GM21515 (cell line): ENCODE data around the gene SATB1.

Experiments
- ATAC-seq: cut with Tn5 transposase; IDR thresholded peaks from one replicate; pipeline ENCODE4 v1.9.1; 2021; ENCODE audit not compliant: unreplicated experiment

The SATB1 gene

DNA sequence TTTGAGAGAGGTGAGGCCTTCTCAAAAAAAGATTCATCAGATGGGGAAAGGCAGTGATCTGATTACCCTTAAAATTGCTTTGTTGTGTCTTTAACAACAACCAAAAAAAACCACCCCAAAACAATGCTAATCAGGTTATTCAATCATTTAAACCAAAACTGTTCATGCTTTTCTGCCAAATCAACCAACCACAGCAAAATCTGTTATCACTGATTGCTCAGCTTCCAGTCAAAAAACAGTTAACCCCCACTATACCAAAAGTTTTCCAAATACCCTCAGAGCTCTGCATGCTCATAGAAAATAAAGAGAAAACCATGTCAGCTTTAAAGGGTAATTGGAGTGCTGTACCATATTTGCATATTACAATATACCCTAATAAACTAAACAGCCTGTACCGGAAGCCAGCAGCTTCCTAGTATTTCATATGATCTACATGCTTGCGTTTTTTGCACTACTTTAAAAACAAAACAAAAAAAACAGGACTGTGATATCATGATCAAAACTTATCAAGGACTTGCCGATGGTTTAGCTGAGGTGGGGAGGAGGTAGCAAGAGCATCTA lies 22.8 kb downstream of the SATB1 start:
- ATAC-seq = no peak

DNA sequence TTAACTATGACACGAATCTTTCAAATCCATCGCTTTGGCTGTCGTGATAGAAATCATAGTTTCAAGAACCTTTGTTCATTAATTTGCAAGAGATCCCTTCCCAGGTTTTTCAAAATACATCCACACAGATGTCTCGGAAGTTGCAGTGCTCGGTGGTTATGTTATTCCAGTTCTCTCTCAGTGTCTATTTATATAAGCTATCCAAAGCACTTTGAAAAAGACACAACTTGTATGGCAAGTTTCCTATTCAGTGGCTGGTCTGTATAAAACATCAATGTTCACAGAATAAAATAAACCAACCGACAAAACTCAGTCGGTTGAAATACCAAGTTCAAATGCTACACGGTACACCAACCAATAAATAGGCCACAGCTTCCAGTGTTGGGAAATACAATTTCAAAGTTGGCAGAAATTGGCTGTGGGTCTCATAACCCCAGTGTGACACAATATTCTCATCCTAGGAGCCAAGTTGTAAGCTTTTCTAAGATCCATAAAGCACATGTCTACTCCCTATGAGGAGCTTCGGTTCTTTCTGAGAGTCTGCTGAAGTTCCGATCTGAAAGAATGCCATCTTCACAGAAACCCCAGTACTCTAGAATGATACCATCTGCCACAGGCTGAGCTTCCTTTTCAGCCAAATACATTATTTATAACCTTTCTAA lies 23.7 kb downstream of the SATB1 start:
- ATAC-seq = no peak

DNA sequence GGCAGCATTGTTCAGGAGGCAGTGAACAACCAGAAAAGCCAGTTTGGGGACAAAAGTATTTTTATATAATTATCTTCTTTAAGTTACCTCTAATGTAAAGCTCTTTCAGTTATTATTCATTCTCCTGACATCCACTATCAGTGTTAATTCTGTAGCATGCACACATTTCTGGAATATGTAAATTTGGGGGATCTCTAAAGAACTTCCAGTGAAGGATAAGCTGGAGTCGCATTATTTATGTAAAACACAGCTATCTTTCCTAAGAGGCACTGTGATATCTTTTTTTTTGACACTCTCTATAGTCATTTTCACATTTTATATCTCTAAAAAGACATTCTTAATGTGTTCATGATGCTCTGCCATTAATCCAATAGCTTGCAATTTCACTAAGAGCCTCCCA lies 26.7 kb downstream of the SATB1 start:
- ATAC-seq = no peak

DNA sequence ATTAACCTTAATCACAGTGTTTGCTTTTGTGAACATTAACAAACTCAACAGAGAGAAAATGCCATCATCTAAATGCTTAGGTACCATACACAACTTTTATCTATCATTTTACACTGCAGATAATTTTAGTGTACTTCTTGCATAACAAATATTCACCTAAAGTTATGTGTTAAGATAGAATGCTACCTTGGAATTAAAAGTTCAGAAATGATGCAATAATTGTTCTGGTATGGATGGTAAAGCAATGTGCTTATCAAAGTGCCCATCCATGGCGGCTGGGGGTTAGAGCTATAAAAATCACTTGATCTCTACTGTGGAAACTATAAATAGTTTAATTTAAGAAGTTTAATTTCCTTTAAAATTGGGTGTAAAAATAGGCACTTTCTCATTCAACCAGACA lies 28.7 kb downstream of the SATB1 start:
- no peak for ATAC-seq

DNA sequence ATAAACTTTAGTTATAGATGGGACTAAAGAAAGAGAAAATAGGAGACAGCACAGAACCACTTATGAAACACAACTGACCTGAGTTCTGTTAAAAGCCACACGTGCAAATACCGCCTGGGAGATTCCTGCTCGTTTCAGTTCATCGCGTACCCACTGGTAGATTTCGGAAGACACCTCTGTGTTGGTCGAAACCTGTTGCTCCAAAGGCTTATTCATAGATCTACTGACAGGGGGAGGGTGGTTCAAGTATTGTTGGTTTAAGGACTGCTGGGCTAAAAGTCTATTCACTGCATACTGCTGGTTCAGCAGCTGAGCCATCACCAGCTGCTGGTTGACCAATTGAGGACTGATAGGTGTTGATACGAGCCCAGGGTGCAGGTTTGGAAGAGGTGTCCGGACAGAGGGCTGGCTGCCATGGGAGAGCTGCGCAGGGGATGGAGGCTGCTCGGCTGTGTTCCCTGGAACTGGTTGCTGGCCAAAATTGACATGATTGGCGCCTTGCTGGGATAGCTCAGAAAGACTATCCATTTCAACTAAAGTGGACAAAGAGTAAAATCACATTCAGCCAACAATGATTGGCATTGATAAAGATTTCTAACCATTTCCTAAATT lies 30.6 kb downstream of the SATB1 start:
- ATAC-seq = no peak

DNA sequence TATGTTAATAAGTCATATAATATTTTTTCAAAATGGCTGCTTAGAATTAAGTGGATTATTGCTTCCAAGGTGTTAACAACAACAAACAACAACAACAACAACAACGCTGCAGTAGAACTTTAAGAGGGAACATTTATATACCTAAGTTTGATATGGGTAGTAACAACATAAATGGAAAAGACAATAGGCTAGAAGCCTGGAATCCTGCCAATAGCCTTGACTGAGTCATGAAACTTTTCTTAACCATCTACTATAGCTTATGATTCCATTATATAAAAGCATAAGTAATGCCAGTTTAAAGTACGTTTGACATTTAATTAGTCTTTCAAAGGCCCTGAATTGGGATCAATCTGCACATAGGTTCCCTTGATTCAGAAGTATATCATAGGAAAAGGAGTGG lies 31.2 kb downstream of the SATB1 start:
- no peak for ATAC-seq

DNA sequence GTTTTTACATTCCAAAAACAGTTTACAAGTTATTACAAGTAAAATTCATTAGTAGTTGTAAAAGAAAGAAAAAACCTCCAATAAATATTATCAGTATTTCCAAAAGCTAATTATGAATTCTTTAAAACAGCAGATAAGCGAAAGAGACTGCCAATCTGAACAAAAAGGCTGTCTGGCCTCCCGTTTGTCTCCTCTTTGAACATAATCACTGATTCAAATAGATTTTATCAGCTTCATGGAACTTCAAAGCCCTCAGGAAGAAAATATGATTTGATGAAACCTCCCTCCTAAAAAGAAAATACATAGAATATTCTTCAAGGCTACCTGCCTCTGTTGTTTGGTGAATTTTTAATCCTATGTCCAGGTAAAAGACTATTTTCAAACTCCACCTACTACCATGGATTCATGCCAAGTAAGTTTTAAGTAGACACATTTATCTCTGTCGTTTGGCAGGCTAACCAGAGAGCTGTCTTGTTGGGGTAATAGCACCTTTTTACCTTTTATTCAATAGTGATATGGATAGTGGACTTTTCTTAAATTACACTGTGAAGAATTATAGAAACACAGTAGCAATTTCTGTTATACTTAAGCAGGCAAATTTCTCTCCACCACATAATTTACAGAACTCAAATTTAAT lies 35.0 kb downstream of the SATB1 start:
- no peak for ATAC-seq

DNA sequence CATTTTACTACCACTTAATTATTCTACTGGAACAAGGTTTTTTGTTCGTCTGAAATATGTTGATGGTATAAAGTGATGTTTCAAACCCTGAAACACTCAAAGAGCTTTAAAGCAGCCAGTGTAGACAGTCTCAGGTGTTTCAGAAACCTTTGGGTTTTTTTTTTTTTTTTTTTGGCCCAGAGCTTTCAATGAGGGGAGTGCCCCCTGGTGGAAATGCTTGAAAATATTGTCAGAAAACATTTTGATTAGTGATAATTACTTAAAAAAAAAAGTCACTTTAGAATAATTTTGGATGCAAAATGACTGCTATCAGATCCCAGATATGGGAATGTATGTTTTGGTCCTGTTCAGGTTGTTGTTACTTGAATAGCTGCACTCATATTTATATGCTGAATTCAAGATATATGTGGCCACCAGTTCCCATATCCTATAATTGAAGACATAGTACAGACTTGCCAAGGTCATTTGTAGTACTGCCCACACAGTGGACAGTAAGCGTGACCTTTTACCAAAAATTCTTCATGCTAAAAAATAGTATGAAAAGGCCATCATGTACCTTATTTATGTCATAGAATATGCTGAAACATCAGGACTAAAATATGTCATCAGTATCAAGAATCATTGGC lies 35.9 kb downstream of the SATB1 start:
- no peak for ATAC-seq

DNA sequence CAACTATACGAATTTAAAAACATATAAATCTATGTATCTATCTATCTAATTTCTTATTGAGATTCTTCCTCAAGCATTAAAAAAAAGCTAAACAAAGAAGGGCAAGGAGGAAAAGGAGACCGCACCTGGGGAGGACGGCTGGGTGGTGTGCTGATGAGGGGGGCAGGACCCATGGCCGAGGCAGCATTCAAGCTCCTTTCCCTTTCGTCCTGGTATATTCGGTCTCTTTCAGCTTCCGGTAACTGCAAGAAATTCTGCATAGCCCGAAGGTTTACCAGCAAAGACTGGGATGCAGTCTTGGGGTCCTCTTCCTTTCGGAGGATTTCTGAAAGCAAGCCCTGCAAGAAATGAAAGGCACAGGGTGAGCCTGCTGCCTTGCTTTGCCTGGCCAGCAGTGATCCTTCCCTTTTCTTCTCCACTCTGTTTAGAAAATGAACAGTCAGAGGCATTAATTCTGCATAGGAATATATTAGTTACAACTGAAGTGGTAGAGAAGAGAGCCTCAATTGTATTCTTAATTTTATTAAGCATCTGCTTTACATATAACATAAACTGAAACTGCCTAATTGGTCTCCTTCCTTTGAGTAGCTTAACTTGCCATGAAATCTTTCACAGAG lies 38.8 kb downstream of the SATB1 start:
- ATAC-seq = no peak

DNA sequence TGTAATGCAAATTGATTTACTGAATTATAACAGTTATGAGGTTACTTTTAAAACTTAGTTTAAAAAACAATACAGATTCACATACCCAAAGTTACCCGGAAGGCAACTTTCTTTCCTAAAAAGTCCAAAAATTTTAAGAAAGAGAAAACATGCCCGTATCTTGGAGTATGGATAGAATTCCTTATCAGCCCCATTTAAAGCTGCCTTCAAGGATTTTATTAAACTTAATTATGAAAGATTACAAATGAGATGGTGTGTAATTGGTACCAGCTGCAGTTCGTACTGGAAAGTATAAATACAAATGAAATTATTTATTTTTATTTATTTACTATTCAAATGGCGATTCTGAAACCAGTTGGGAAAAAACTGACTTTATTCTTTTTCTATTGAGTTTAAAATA lies 39.4 kb downstream of the SATB1 start:
- ATAC-seq = no peak

DNA sequence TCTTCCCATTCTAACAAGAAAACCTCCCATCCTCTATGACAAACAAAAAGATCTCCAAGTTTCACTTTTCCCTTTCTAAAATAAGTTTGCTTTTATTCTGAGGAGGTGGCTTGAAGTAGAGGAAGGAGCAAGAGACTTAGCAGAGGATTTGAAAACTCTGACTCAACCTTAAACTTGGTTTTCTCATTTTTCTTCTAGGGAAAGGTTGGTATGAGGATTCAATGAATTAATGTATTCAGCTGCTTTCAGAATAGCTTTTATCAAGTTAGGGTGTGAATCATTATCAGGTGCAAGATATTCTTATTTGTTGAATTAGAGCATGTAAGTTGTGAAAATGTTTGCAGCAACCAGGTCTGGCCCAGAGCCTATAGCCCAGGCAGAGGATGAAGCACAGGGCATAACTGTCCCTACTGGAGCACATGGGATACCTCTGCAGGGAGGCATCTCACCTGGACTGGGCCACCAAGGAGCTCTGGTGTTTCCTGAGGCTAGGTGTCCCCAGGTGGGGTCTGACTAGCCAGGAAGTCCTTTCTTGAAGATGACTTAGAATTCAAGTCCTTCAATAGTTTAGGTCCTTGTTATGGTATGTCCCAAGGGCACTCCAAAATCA lies 42.3 kb downstream of the SATB1 start:
- no peak for ATAC-seq

DNA sequence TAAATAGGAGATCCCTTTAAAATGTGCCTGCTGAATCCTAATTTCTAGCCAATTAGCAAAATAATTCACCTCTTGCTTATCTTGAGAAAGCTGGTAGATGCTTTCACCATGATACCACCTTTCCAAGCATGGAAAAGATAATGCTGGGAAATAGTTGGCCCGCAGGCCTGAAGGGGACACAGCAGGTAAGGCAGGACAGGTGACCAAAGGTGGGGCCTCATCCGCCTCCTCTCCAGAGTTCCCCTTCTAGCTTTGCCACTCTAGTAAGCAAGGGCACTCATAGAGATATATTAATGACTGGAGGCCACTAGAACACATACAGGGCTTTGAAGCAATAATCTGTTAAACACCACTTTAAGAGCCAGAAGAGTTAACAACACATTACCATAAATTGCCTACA lies 45.5 kb downstream of the SATB1 start:
- ATAC-seq = no peak

DNA sequence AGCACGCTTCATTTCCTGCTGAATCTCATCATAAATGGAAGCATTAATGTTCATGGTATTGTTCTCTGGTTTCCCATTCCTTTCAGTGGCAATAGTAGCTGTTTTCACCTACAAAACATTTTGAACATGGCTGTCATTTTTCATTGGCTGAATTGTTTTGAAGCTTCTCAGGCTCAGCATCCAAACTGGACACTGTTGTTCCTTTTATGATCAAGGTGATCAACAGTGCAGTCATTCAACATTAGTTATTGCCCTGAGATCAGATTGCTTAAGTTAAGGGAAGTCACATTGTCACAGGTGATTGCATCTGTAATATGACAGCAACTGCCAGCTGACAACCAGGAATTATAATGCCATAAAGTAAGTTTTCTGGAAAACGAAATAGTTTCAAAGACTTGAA lies 46.9 kb downstream of the SATB1 start:
- ATAC-seq = no peak

DNA sequence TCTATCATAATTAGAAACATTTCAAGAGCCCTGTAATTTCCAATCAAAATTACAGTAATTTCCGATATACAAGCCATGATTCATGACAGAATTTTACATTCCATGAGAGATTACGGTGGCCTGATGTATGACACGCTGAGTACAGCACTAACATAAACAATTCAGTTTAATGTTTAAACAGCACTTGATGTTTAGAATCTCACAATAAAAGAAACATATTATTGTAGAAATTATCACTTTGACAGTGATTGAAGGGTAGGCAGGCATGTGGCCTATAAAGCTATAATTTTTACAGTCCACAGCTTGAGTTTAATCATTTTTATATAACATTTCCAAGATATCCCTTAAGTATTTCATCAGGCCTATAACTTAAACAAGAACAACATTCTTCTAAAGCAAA lies 48.5 kb downstream of the SATB1 start:
- no peak for ATAC-seq

DNA sequence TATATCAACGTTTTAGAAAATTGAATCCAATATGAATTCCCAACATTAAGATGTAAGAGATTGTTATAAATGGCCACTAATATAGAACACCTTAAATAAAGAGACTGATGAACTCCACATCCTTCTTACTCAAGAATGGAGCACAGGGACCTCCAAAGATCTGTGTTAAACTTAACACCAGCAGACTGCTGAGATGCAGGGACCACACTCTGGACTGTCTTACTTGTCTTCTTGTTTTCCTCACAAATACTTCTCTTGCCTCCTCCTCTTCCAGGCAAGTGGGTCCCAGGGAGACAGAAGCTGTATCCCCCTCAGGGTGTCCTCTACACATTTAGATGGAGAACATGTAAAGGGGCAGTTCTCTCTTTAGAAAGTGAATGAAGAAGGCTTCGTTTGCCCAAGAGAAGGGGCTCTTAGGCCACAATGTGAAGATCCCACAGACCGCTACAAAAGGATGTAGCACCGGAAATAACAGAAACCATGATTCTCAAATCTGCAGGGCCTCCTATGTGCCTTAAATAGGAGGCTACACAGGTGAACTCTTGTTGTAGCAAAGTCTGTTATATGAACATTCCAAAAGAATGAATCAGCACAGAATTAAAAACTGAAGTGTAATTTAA lies 52.2 kb downstream of the SATB1 start:
- ATAC-seq = no peak

DNA sequence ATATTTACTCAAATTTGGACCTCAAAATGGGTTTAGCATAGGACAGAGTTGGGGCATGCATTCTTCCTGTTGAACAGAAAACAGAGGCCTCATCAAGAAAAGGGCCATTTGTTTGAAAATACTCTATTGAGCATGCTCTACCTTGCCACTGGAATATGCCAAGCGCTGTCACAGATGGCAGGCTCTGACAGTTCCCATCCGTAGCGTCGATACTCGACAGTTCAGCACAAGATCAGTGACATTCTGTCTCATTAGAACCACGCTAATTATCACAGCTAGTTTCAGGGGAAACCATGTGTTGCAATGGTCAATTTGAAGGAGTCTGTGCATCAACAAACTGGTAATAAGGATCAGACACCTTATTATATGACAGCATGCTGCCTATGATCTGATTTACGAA lies 54.5 kb downstream of the SATB1 start:
- no peak for ATAC-seq

DNA sequence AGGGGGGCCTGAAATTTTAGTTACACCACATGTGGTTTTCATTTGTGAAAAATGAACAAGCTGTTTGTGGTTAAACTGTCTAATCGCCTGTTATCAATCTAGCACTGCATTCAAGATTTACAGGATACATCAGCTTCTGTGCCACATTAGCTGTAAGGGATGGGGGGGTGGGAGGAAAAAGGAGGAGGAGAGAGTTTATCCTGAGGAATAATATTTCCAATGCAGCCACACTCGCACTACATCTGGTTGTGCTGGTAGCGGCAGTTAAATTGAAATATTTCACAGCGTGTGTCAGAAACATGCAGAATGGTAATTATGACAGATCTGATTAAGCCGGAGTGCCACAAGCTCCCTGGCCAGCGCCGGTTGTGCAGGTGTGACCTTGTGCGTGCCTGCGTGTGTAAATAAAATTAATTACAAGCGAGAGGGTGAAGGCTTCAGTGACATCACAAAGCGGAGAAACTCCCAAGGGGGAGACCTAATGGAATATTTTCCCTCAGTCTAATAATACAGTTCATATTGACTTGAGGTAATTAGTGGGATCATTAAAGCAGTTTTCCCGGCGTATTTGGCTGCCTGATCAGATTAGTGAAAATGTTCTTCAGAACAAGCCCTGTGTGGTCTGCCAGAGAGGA lies 55.5 kb downstream of the SATB1 start:
- no peak for ATAC-seq

DNA sequence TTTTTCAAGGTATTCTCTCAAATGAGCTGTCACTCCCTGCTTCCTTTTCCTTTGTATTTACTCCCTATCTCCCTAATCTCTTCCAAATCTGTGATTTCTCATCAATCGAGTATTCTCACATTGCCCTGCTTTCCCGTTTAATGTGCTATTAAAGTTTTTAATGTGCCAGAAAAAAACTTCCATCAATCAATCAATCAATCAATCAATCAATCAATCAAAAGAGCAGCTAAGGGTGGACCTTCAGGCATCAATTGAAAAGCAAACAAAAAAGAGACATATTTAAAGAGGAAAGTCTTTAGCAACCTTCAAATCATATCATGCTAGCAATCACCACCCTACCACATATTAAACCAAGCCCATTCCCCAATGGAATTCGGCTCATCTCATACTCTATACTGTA lies 58.9 kb downstream of the SATB1 start:
- no peak for ATAC-seq

DNA sequence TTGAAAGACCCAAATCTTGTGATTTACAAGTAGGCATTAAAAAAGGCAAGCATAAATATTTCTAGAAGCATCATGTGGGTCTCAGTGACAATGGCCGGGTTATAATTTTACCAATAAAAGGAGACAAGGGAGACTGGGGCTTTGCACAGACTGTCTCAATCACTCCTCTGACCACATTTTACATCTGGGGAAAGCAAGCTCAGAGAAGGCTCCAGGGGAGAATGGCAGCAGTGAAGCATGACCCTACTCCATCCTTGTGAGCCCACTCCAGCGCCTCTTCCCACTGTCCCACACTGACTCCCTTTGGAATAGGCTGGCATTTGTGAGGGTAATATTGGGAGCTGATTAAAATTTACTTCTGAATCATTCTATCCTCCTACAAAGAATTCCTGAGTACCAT lies 61.8 kb downstream of the SATB1 start:
- ATAC-seq = no peak

DNA sequence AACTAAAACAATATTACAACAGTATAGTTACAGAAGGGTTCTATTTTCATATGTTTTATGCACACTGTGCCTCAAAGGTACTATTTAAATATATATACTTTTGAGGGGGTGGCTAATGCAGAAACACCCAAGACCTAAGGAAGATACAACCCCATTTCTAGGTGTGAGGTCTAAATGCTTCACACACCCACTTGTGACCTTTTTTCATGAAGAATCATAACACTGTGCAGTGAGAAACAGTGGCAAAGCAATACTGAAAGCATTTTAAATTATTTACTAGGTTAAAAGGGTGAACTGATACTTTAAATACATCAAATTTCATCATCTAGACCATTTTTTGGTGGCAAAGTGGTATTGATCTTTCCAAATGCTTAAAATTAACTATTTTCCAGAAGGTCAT lies 67.4 kb downstream of the SATB1 start:
- ATAC-seq = no peak
